Thoracic aorta (tissue), 2 donors: Measurements from ENCODE around the gene ZNRF3. TPM values are rescaled to one million over a fixed set of nuclear protein-coding genes. Genes with fewer than 3 reads are reported as not detected.

Experiments used
- ATAC-seq: fragments of 150-250 bp; one replicate; pipeline ENCODE4 v1.8.0; 2017; ENCODE audit warnings: low read depth; ENCODE audit not compliant: insufficient number of reproducible peaks, low FRiP score
- DNase-seq: peaks from one replicate; pipeline ENCODE4 v3.0.0-alpha.2; 2020; ENCODE audit warnings: low spot score
- H3K27ac ChIP-seq, 2 donors: fragments of 200-600 bp; sonication (generic); 1 replicate in 1 of 2; 2 replicates in 1 of 2; pipeline ENCODE4 v1.5.1; 2016; ENCODE audit warnings: mild to moderate bottlenecking in 2 of 2, moderate library complexity in 2 of 2
- H3K27me3 ChIP-seq: fragments of 200-600 bp; sonication (generic); replicated peaks from 2 replicates; pipeline ENCODE4 v1.6.0; 2016; ENCODE audit warnings: mild to moderate bottlenecking; ENCODE audit not compliant: insufficient read depth
- H3K36me3 ChIP-seq: fragments of 200-600 bp; sonication (generic); one replicate; pipeline ENCODE4 v1.5.1; 2016
- H3K4me1 ChIP-seq, 2 donors: fragments of 200-600 bp; sonication (generic); 1 replicate in 1 of 2; 2 replicates in 1 of 2; pipeline versions ENCODE4 v1.5.1 to v1.6.0; 2016; ENCODE audit warnings: low read depth in 2 of 2, mild to moderate bottlenecking in 1 of 2; ENCODE audit not compliant: control insufficient read depth in 1 of 2
- H3K4me3 ChIP-seq: fragments of 200-600 bp; sonication (generic); 2 replicates; pipeline ENCODE4 v1.5.1; 2016; ENCODE audit warnings: mild to moderate bottlenecking
- H3K9me3 ChIP-seq: fragments of 200-600 bp; sonication (generic); 2 replicates; pipeline ENCODE4 v1.5.1; 2016
- CTCF ChIP-seq: fragments of 200-600 bp; sonication (generic); IDR thresholded peaks from one replicate; pipeline ENCODE4 v1.5.1; 2019; ENCODE audit warnings: antibody characterized with exemption
- total RNA-seq, 2 donors: library from RNA; depleted of rRNA; stranded (reverse); fragments of >200 nt; gene quantifications; one replicate each; pipeline versions ENCODE4 v1.1.0 to v1.2.3, GENCODE V29; 2016

ZNRF3 gene
- total RNA-seq, 2 donors from 2014 or later: 17.2 to 23.1 TPM

- TF ChIP-seq CTCF: no peak
- H3K36me3 ChIP-seq: no peaks in the 10 kb centered on the region
- ATAC-seq: no peak
Observed at GRCh38 chr22:29102300-29102699, 218.9 kb downstream of the ZNRF3 start.

GRCh38 chr22:29103121-29103520 lies 219.7 kb downstream of the ZNRF3 start:
- ATAC-seq (no peak), DNase-seq (no peak)
- Histone ChIP-seq H3K4me3 (no peak overlapping the region), H3K36me3 (no peaks in the 10 kb centered on the region), H3K9me3 (no peaks in the 10 kb centered on the region), H3K4me1 (no peaks in the 10 kb centered on the region), H3K27me3 (no peaks in the 10 kb centered on the region), H3K27ac (no peak overlapping the region)
- no peak for TF ChIP-seq CTCF

More at GRCh38 chr22:29102300-29102699, 218.9 kb downstream of the ZNRF3 start:
- no peaks in the 10 kb centered on the region for H3K9me3 ChIP-seq
- DNase-seq: no peak
- no peak overlapping the region for H3K4me3 ChIP-seq
- no peaks in the 10 kb centered on the region for H3K27me3 ChIP-seq
- H3K27ac ChIP-seq: no peak overlapping the region
- no peaks in the 10 kb centered on the region for H3K4me1 ChIP-seq

- no peak for TF ChIP-seq CTCF
- H3K27me3 ChIP-seq: no peaks in the 10 kb centered on the region
- no peak for ATAC-seq
Observed at GRCh38 chr22:29105468-29105867, 222.1 kb downstream of the ZNRF3 start.

GRCh38 chr22:29106839-29107238 lies 223.5 kb downstream of the ZNRF3 start:
- TF ChIP-seq CTCF: no peak
- ATAC-seq: no peak
- Histone ChIP-seq H3K27ac (no peak overlapping the region), H3K27me3 (no peaks in the 10 kb centered on the region), H3K9me3 (no peaks in the 10 kb centered on the region), H3K4me1 (no peaks in the 10 kb centered on the region), H3K4me3 (no peak overlapping the region), H3K36me3 (peaks cover 6% of the 10 kb centered on the region)
- DNase-seq: no peak

More at GRCh38 chr22:29105468-29105867, 222.1 kb downstream of the ZNRF3 start:
- peaks cover 6% of the 10 kb centered on the region for H3K36me3 ChIP-seq
- H3K4me1 ChIP-seq: no peaks in the 10 kb centered on the region
- no peak overlapping the region for H3K27ac ChIP-seq
- no peaks in the 10 kb centered on the region for H3K9me3 ChIP-seq
- no peak overlapping the region for H3K4me3 ChIP-seq
- no peak for DNase-seq

Other genes with a start within 250 kb of the ZNRF3 start
- 100 to 1,000 TPM in 1 of 2 donors, 10 to 100 TPM in 1; 94.2 to 170 TPM for gene TTC28, start 203.7 kb upstream of the ZNRF3 start, total RNA-seq
- gene CHEK2, start 141.8 kb upstream of the ZNRF3 start, total RNA-seq: 1 to 10 TPM; 7.9 to 8.3 TPM
- gene HSCB, start 141.5 kb upstream of the ZNRF3 start, total RNA-seq: 10 to 100 TPM in 1 of 2 donors, 1 to 10 TPM in 1; 9.3 to 11.9 TPM
- 10 to 100 TPM; 15.2 to 18.4 TPM for gene CCDC117, start 110.9 kb upstream of the ZNRF3 start, total RNA-seq
- gene XBP1, start 83.0 kb upstream of the ZNRF3 start, total RNA-seq: 100 to 1,000 TPM; 176 to 282 TPM
- not detected for gene C22orf31, start 178.3 kb downstream of the ZNRF3 start, total RNA-seq
- 10 to 100 TPM in 1 of 2 donors, 1 to 10 TPM in 1; 8.4 to 13.9 TPM for gene KREMEN1, start 189.5 kb downstream of the ZNRF3 start, total RNA-seq